ES-I3 (cell line): ENCODE measurements around the gene DIO1.
"Not testable (repeated sequence)": the region's sequence is repeated elsewhere in the genome, so short reads cannot be mapped to it uniquely, and the experiment has no call there.

Experiments used
- H3K36me3 ChIP-seq: 2 replicates; pipeline ENCODE4 v1.6.1; 2013; ENCODE audit warnings: mild to moderate bottlenecking, low read length, control low read depth, moderate library complexity; ENCODE audit not compliant: insufficient read depth
- H3K4me1 ChIP-seq: 2 replicates; pipeline ENCODE4 v1.6.1; 2013; ENCODE audit warnings: mild to moderate bottlenecking, control low read depth, low read length; ENCODE audit not compliant: insufficient read depth
- H3K9ac ChIP-seq: 2 replicates; pipeline ENCODE4 v1.6.1; 2013; ENCODE audit warnings: low read depth, mild to moderate bottlenecking, low read length, moderate library complexity
- H3K9me3 ChIP-seq: 2 replicates; pipeline ENCODE4 v1.6.1; 2013; ENCODE audit warnings: mild to moderate bottlenecking, low read length, moderate library complexity; ENCODE audit not compliant: control insufficient read depth, insufficient read depth

Gene DIO1

DNA sequence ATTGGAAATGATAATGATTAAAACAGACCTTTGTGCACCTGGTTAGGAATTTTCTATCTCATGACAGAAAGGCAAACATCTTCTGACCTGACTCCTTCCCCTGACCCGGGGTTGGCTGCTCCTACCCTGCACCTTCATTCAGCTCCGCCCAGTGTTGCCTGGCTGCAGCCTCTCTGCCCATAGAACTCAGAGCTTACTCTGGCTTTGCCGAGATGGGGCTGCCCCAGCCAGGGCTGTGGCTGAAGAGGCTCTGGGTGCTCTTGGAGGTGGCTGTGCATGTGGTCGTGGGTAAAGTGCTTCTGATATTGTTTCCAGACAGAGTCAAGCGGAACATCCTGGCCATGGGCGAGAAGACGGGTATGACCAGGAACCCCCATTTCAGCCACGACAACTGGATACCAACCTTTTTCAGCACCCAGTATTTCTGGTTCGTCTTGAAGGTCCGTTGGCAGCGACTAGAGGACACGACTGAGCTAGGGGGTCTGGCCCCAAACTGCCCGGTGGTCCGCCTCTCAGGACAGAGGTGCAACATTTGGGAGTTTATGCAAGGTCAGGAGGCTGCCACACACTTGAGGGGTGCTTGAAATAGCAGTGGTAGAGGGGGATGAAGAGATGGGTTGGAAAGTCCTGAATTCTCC lies at the start of gene DIO1:
Gene DIO1, plus strand, starts transcription at position 189 of the 638 bp plus-strand sequence. Its CDS starts 24 bp downstream, at position 213.
- Histone ChIP-seq H3K9ac (no peak within 1 kb of the TSS), H3K36me3 (no peaks in the 10 kb centered on the region), H3K9me3 (no peaks in the 10 kb centered on the region), H3K4me1 (peaks cover 6% of the 10 kb centered on the region)

- Histone ChIP-seq H3K9ac (no peak overlapping the region), H3K36me3 (no peaks in the 10 kb centered on the region), H3K4me1 (no peaks in the 10 kb centered on the region), H3K9me3 (no peaks in the 10 kb centered on the region; the same call in 1 of the 2 replicates)
These were observed 46.0 kb upstream of the DIO1 start for GRCh38 chr1:53847980-53848379.

GRCh38 chr1:53850082-53850673 lies 43.8 kb upstream of the DIO1 start:
- Histone ChIP-seq H3K9me3 (no peaks in the 10 kb centered on the region; the same call in 1 of the 2 replicates), H3K4me1 (no peaks in the 10 kb centered on the region), H3K36me3 (peaks cover 2% of the 10 kb centered on the region; the same call in 1 of the 2 replicates), H3K9ac (no peak overlapping the region)

GRCh38 chr1:53851571-53852285 lies 42.3 kb upstream of the DIO1 start:
- H3K9ac ChIP-seq = no peak overlapping the region
- peaks cover 2% of the 10 kb centered on the region; the same call in 1 of the 2 replicates for H3K36me3 ChIP-seq
- H3K4me1 ChIP-seq = no peaks in the 10 kb centered on the region
- no peaks in the 10 kb centered on the region; the same call in 1 of the 2 replicates for H3K9me3 ChIP-seq

DNA sequence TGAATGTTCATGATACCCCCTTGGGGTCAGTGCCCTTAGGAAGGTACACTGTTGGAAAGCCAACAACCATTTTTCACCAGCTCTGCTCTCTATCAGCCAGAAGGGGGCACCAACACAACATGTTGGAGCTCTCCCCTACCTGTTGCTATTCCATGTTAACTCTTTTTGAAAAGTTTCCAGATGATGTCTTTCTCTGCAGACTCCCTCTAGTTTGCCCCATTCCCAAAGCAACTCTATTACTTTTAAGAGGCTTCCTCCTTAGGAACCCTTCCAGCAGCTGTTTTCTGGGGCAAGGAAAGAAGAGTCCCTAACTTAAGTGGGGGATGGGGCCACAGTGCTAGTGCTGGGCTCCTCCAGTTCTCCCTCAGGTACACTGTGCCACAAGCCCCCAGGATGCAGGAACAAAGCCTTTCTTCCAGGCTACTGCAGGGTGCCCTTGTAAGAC lies 33.0 kb upstream of the DIO1 start:
- Histone ChIP-seq H3K9ac (no peak overlapping the region), H3K36me3 (no peaks in the 10 kb centered on the region), H3K9me3 (no peaks in the 10 kb centered on the region), H3K4me1 (0 out of 2 replicates have a peak, but pooled peaks cover 4% of the 10 kb centered on the region)

DNA sequence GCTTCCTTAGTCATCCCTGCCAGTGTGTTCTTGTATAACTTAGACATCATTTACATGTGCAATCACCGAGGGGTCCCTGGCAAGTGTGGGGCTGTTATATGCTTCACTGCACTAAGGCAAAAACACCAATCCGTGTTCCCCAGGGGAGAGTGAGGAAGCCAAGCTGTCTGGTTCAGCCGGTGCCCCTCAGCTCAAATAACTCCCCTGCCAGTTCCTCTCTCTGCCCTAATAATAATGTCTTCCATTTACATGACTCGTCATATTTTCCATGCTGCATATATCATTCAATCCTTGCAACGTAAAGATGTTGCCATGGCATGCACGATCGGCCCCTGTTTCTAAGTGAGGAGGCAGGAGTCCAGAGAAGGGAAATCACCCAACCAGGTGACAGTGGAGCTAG lies 31.5 kb upstream of the DIO1 start:
- no peaks in the 10 kb centered on the region for H3K36me3 ChIP-seq
- no peak overlapping the region for H3K9ac ChIP-seq
- 0 out of 2 replicates have a peak, but pooled peaks cover 4% of the 10 kb centered on the region for H3K4me1 ChIP-seq
- no peaks in the 10 kb centered on the region for H3K9me3 ChIP-seq

GRCh38 chr1:53868565-53868964 lies 25.4 kb upstream of the DIO1 start:
- no peak overlapping the region for H3K9ac ChIP-seq
- no peaks in the 10 kb centered on the region; the same call in none of the 2 replicates for H3K36me3 ChIP-seq
- H3K4me1 ChIP-seq = no peaks in the 10 kb centered on the region
- no peaks in the 10 kb centered on the region for H3K9me3 ChIP-seq

- Histone ChIP-seq H3K36me3 (no peaks in the 10 kb centered on the region; the same call in none of the 2 replicates), H3K9me3 (no peaks in the 10 kb centered on the region), H3K9ac (no peak overlapping the region), H3K4me1 (no peaks in the 10 kb centered on the region)
These were observed 24.4 kb upstream of the DIO1 start for GRCh38 chr1:53869454-53870117.

DNA sequence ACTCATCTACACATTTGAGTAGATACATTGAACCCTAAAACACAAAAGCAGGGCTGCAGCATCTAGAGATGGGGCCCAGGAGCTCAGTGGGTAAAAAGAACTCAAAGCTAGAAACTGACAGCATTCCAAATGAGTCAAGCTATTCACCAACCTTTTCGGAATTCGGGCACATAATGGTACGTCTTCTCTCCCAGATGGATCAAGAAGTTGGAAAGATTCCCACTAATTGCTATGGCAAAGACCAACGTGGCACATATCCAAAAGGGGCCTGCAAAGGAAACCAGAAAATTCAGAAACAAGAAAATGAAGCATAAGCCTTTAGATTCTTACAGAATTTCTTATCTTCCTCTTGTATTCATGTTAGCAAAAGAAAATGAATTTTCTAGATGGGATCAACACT lies 22.8 kb upstream of the DIO1 start:
- Histone ChIP-seq H3K9ac (no peak overlapping the region), H3K36me3 (no peaks in the 10 kb centered on the region; the same call in none of the 2 replicates), H3K4me1 (no peaks in the 10 kb centered on the region), H3K9me3 (no peaks in the 10 kb centered on the region)

DNA sequence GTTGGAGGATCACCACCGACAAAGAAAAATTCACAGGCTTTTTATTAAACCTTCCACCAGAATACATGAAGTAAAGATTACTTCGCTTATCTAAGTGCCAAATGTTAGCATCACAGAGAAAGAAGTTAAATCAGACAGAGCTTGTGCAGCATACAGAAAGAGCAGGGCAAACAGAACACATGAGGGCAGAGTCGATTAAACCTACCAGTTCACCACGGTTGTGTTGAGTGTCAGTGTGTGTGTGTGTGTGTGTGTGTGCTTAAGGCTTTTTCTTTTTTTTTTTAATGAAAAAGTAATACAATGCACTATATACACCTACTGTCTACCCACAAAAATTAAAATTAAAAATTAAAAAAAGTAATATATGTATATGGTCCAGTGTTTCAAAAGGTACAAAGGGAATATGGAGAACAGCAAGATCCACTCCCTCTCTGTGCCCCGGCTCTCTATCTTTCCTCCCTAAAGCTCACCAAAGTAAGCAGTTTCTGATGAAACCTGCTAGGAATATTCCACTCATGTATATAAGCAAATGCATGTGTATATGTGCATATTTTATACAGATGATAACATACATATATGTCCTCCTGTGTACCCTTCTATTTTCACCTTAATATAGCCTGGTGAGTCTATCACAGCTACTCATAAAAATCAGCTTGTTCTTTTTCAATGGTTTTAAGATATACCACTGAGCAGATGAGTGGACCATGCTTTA lies 22.1 kb upstream of the DIO1 start:
- Histone ChIP-seq H3K9ac (no peak overlapping the region), H3K36me3 (peaks cover under 1% of the 10 kb centered on the region), H3K4me1 (no peaks in the 10 kb centered on the region), H3K9me3 (no peaks in the 10 kb centered on the region)

GRCh38 chr1:53875150-53875549 lies 18.8 kb upstream of the DIO1 start:
- H3K36me3 ChIP-seq = not testable (repeated sequence)

DNA sequence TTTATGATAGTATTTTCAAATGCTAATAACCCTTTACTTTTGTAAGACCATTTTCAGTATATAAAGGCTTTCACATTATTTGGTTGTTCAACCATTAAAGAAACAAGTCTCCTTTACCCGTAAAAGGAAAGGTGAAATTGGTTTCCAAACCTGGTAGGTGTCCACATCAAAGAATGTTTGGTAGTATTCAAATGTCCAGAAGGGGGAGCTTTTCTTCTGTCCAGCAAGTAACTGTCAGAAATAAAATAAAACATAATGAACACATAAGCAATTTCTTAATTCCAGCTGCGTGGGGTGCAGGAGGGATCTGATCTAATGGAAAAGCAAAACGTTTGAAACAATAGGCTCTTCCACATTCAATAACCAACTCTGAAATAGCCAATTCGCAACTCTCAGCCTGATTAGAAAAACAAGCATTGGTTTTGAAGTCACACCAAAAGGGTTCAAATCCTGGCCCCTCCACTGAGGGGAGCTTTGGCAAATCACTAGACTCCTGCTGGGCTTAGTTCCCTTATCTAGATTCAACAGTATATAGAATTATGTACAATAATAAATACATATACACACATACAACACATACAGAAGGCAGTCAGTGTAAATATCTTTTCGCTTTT lies 15.4 kb upstream of the DIO1 start:
- Histone ChIP-seq H3K9ac (no peak overlapping the region), H3K9me3 (no peaks in the 10 kb centered on the region), H3K4me1 (no peaks in the 10 kb centered on the region), H3K36me3 (peaks cover 7% of the 10 kb centered on the region; the same call in 1 of the 2 replicates)

More at GRCh38 chr1:53875150-53875549, 18.8 kb upstream of the DIO1 start:
- not testable (repeated sequence) for H3K9me3 ChIP-seq, H3K4me1 ChIP-seq, H3K9ac ChIP-seq

GRCh38 chr1:53881853-53882252 lies 12.1 kb upstream of the DIO1 start:
- not testable (repeated sequence) for H3K36me3 ChIP-seq, H3K9me3 ChIP-seq, H3K9ac ChIP-seq, H3K4me1 ChIP-seq
